Mesenchymal stem cell (in vitro differentiated cells and primary cell): ENCODE data around the gene SFTPB.

Experiments
- DNase-seq: peaks from one replicate; pipeline ENCODE4 v3.0.0-alpha.2; 2013
- H2AFZ ChIP-seq: one replicate; pipeline ENCODE4 v1.6.1; 2013; ENCODE audit warnings: low read depth, mild to moderate bottlenecking, control low read depth, inconsistent platforms, low read length, moderate library complexity
- H2AK5ac ChIP-seq: 2 replicates; pipeline ENCODE4 v1.6.1; 2013; ENCODE audit warnings: low read length, moderate library complexity, mild to moderate bottlenecking, inconsistent platforms; ENCODE audit not compliant: severe bottlenecking
- H2BK120ac ChIP-seq: one replicate; pipeline ENCODE4 v1.6.1; 2013; ENCODE audit warnings: low read depth, mild to moderate bottlenecking, inconsistent platforms, low read length, moderate library complexity
- H2BK12ac ChIP-seq, 2 experiments: one replicate each; pipeline ENCODE4 v1.6.1; 2013; ENCODE audit warnings: inconsistent platforms in 2 of 2, low read length in 2 of 2, mild to moderate bottlenecking in 2 of 2, moderate library complexity in 2 of 2, control low read depth in 1 of 2
- H2BK15ac ChIP-seq: one replicate; pipeline ENCODE4 v1.6.1; 2013; ENCODE audit warnings: mild to moderate bottlenecking, low read depth, inconsistent platforms; ENCODE audit not compliant: poor library complexity, severe bottlenecking
- H2BK5ac ChIP-seq: 2 replicates; pipeline ENCODE4 v1.6.1; 2013; ENCODE audit warnings: low read depth, mild to moderate bottlenecking, low read length, control low read depth, inconsistent platforms; ENCODE audit not compliant: poor library complexity, severe bottlenecking
- H3K14ac ChIP-seq, 2 experiments: one replicate each; pipeline ENCODE4 v1.6.1; 2013; ENCODE audit warnings: inconsistent platforms in 2 of 2, low read length in 2 of 2, control low read depth in 1 of 2, mild to moderate bottlenecking in 1 of 2, moderate library complexity in 1 of 2
- H3K18ac ChIP-seq, 2 experiments: one replicate each; pipeline ENCODE4 v1.6.1; 2013; ENCODE audit warnings: inconsistent platforms in 2 of 2, low read length in 2 of 2, control low read depth in 1 of 2, low read depth in 1 of 2, mild to moderate bottlenecking in 1 of 2
- H3K23ac ChIP-seq, 2 experiments: one replicate each; pipeline ENCODE4 v1.6.1; 2013; ENCODE audit warnings: inconsistent platforms in 2 of 2, low read length in 2 of 2, mild to moderate bottlenecking in 2 of 2, moderate library complexity in 2 of 2, control low read depth in 1 of 2
- H3K27ac ChIP-seq: 2 replicates; pipeline ENCODE4 v1.5.1; 2013; ENCODE audit warnings: mild to moderate bottlenecking, moderate library complexity, low read length, control low read depth, inconsistent platforms; ENCODE audit not compliant: poor library complexity, severe bottlenecking
- H3K27me3 ChIP-seq, 2 experiments: 2 replicates each; pipeline versions ENCODE4 v1.6.1 to v1.7.0; 2013; ENCODE audit warnings: low read length in 2 of 2, mild to moderate bottlenecking in 2 of 2, moderate library complexity in 2 of 2, control low read depth in 1 of 2, inconsistent platforms in 1 of 2; ENCODE audit not compliant: control insufficient read depth in 1 of 2, insufficient read depth in 1 of 2
- H3K36me3 ChIP-seq, 2 experiments: 2 replicates each; pipeline versions ENCODE4 v1.6.1 to v1.7.0; 2013; ENCODE audit warnings: low read length in 2 of 2, control low read depth in 1 of 2, inconsistent platforms in 1 of 2, low read depth in 1 of 2, mild to moderate bottlenecking in 1 of 2; ENCODE audit not compliant: insufficient read depth in 2 of 2, control insufficient read depth in 1 of 2
- H3K4ac ChIP-seq, 2 experiments: one replicate each; pipeline ENCODE4 v1.6.1; 2013; ENCODE audit warnings: inconsistent platforms in 2 of 2, low read length in 2 of 2, mild to moderate bottlenecking in 2 of 2, moderate library complexity in 2 of 2, control low read depth in 1 of 2, low read depth in 1 of 2
- H3K4me1 ChIP-seq: 2 replicates; pipeline ENCODE4 v1.6.1; 2013; ENCODE audit warnings: low read depth, low read length, control low read depth; ENCODE audit not compliant: control insufficient read depth, insufficient read depth
- H3K4me2 ChIP-seq: 2 replicates; pipeline ENCODE4 v1.6.1; 2013; ENCODE audit warnings: low read length, mild to moderate bottlenecking, inconsistent platforms; ENCODE audit not compliant: poor library complexity, severe bottlenecking
- H3K4me3 ChIP-seq, 2 experiments: 2 replicates each; pipeline versions ENCODE4 v1.5.1 to v1.7.0; 2013; ENCODE audit warnings: low read length in 2 of 2, mild to moderate bottlenecking in 2 of 2, control low read depth in 1 of 2, low read depth in 1 of 2; ENCODE audit not compliant: insufficient read depth in 1 of 2
- H3K79me1 ChIP-seq: replicated peaks from 2 replicates; pipeline ENCODE4 v1.6.1; 2013; ENCODE audit warnings: mild to moderate bottlenecking, control low read depth, low read length, inconsistent platforms; ENCODE audit not compliant: poor library complexity, severe bottlenecking
- H3K9ac ChIP-seq: 2 replicates; pipeline ENCODE4 v1.7.0; 2013; ENCODE audit warnings: mild to moderate bottlenecking, low read length, moderate library complexity
- H3K9me3 ChIP-seq: 2 replicates; pipeline ENCODE4 v1.7.0; 2013; ENCODE audit warnings: mild to moderate bottlenecking, low read length; ENCODE audit not compliant: control insufficient read depth
- H4K8ac ChIP-seq: one replicate; pipeline ENCODE4 v1.6.1; 2013; ENCODE audit warnings: inconsistent platforms, mild to moderate bottlenecking, low read length, moderate library complexity
- H4K91ac ChIP-seq: one replicate; pipeline ENCODE4 v1.6.1; 2013; ENCODE audit warnings: mild to moderate bottlenecking, low read length, inconsistent platforms
- WGBS: methylation state at CpG from one replicate; pipeline ENCODE4 v1.1.7; 2013; ENCODE audit warnings: mixed read lengths; 5-methylcytosine and 5-hydroxymethylcytosine counted together

Gene SFTPB

GRCh38 chr2:85675427-85675826 lies 7.4 kb upstream of the SFTPB start:
- no peaks in the 10 kb centered on the region for H3K36me3 ChIP-seq
- H3K23ac ChIP-seq, result no peak overlapping the region
- no peak overlapping the region for H3K4me3 ChIP-seq
- H3K9ac ChIP-seq, result no peak overlapping the region
- no peak overlapping the region for H2BK15ac ChIP-seq
- no peak overlapping the region for H3K4ac ChIP-seq
- H2BK5ac ChIP-seq, result no peak overlapping the region
- H2BK120ac ChIP-seq, result no peak overlapping the region
- no peaks in the 10 kb centered on the region for H3K79me1 ChIP-seq
- no peak overlapping the region for H4K8ac ChIP-seq
- DNase-seq, result no peak
- no peak overlapping the region for H3K14ac ChIP-seq
- H2AFZ ChIP-seq, result no peak overlapping the region
- H3K27ac ChIP-seq, result no peak overlapping the region
- peaks cover 0 to 3% of the 10 kb centered on the region in 2 experiments for H3K27me3 ChIP-seq
- peaks cover 5% of the 10 kb centered on the region for H3K4me1 ChIP-seq
- H3K18ac ChIP-seq, result no peak overlapping the region
- H3K9me3 ChIP-seq, result no peaks in the 10 kb centered on the region
- no peak overlapping the region for H2BK12ac ChIP-seq
- no peak overlapping the region for H4K91ac ChIP-seq
- 98% methylated on average over 5 of the region's 6 CpGs for whole genome bisulfite sequencing
- no peak overlapping the region for H2AK5ac ChIP-seq
- no peak overlapping the region for H3K4me2 ChIP-seq

DNA sequence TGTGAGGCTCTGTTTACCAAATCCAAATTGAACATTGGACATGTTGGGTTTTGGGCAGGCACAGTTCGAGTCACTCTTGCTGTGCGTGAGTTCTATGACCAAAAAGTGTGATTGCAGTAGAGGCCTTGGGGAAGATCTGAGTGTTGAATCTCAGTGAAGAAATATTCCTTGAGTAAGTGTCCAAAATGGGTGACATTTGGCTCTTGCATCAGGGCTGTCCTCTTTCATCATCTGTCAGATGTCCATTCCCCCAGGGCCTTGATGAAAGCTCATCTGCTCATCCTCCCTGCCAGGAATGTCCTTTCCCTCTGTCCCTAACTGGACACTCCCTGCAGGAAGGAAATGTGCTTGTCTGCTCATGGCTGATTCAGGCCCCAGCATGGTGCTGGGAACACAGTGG lies 6.4 kb upstream of the SFTPB start:
- Histone ChIP-seq H3K27me3 (peaks cover 0 to 3% of the 10 kb centered on the region in 2 experiments), H3K18ac (no peak overlapping the region)

DNA sequence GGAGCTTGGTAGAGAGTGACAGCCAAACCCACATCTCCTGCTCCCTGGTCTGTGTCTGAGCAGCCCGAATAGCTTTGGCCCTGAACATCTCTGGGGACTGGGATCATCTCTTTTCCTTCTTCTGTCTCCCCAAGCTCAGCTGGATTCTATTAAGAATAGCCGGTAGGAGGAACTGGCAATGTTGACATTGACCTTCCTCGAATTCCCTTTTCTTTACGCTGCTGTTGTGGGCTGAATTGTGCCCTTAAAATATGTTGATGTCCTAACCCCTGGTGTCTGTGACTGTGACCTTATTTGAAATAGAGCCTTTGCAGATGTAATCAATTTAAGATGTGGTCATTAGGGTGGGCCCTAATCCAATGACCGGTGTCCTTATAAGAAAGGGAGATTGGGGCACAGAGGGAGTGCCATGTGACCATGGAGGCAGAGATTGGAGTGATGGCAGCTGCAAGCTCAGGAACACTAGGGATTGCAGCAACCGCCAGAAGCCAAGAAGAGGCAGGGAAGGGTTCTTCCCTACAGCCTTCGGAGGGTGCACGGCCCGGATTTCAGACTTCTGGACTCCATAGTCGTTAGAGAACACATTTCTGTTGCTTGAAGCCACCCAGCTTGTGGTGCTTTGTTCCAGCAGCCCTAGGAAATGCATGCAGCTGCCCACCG lies 5.8 kb upstream of the SFTPB start:
- no peaks in the 10 kb centered on the region for H3K9me3 ChIP-seq
- no peak overlapping the region for H3K18ac ChIP-seq
- H4K8ac ChIP-seq, result no peak overlapping the region
- no peaks in the 10 kb centered on the region for H3K79me1 ChIP-seq
- no peak overlapping the region for H2BK12ac ChIP-seq
- H3K36me3 ChIP-seq, result no peaks in the 10 kb centered on the region
- no peak overlapping the region for H3K27ac ChIP-seq
- WGBS, result 82% methylated on average over 11 of the region's 11 CpGs
- H2BK15ac ChIP-seq, result no peak overlapping the region
- no peak overlapping the region for H2BK120ac ChIP-seq
- H3K4ac ChIP-seq, result no peak overlapping the region
- H3K4me1 ChIP-seq, result peaks cover 2% of the 10 kb centered on the region
- H3K4me3 ChIP-seq, result no peak overlapping the region
- no peak overlapping the region for H3K14ac ChIP-seq
- H2AK5ac ChIP-seq, result no peak overlapping the region
- DNase-seq, result no peak
- H3K23ac ChIP-seq, result no peak overlapping the region
- no peak overlapping the region for H3K9ac ChIP-seq
- peaks cover 0 to 3% of the 10 kb centered on the region in 2 experiments for H3K27me3 ChIP-seq
- no peak overlapping the region for H2AFZ ChIP-seq
- H3K4me2 ChIP-seq, result no peak overlapping the region
- H2BK5ac ChIP-seq, result no peak overlapping the region
- H4K91ac ChIP-seq, result no peak overlapping the region

More for the DNA sequence above, 6.4 kb upstream of the SFTPB start:
- Histone ChIP-seq H3K4ac (no peak overlapping the region), H3K4me3 (no peak overlapping the region), H2BK5ac (no peak overlapping the region), H2BK120ac (no peak overlapping the region), H2AFZ (no peak overlapping the region), H3K36me3 (no peaks in the 10 kb centered on the region), H4K8ac (no peak overlapping the region), H3K14ac (no peak overlapping the region), H3K9me3 (no peaks in the 10 kb centered on the region), H2BK12ac (no peak overlapping the region), H2AK5ac (no peak overlapping the region), H3K9ac (no peak overlapping the region), H4K91ac (no peak overlapping the region), H3K4me2 (no peak overlapping the region), H2BK15ac (no peak overlapping the region), H3K23ac (no peak overlapping the region), H3K4me1 (peaks cover 5% of the 10 kb centered on the region), H3K27ac (no peak overlapping the region), H3K79me1 (no peaks in the 10 kb centered on the region)
- WGBS, result 89% methylated on average over 2 of the region's 2 CpGs
- no peak for DNase-seq

DNA sequence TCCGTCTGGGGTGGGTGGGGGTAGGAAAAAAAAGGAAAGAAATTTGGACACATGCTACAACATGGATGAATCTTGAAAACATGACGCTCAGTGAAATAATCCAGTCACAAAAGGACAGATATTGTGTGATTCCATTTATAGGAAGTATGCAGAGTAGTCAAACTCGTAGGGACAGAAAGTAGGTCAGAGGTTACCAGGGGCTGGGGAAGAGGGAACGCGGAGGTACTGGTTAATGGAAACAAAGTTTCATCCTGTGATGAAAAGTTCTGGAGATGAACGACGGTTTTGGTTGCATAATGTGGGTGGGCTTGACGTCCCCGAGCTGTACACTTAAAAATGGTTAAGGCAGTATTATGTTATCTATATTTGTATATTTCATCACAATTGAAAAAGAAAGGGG lies 4.5 kb upstream of the SFTPB start:
- Histone ChIP-seq H2AFZ (no peak overlapping the region), H4K8ac (no peak overlapping the region), H2AK5ac (no peak overlapping the region), H3K14ac (no peak overlapping the region), H3K79me1 (no peaks in the 10 kb centered on the region), H3K9me3 (no peaks in the 10 kb centered on the region), H3K27ac (no peak overlapping the region), H3K27me3 (peaks cover 0 to 3% of the 10 kb centered on the region in 2 experiments), H3K18ac (no peak overlapping the region), H3K4me2 (no peak overlapping the region), H3K4me1 (no peaks in the 10 kb centered on the region), H4K91ac (no peak overlapping the region), H3K4me3 (no peak overlapping the region), H2BK5ac (no peak overlapping the region), H3K4ac (no peak overlapping the region), H2BK12ac (no peak overlapping the region), H2BK120ac (no peak overlapping the region), H2BK15ac (no peak overlapping the region), H3K9ac (no peak overlapping the region), H3K23ac (no peak overlapping the region), H3K36me3 (no peaks in the 10 kb centered on the region)
- WGBS, result 80% methylated on average over 7 of the region's 9 CpGs
- DNase-seq, result no peak
